ENCODE measurements around the gene TRAK2.

The TRAK2 gene

GRCh38 chr2:201353116-201353515 lies 98.1 kb downstream of the TRAK2 start:
- no peak for DNase-seq

- DNase-seq, result no peak
These were observed 100.4 kb downstream of the TRAK2 start for GRCh38 chr2:201350879-201351278.

- DNase-seq, result no peak
These were observed 101.7 kb downstream of the TRAK2 start for GRCh38 chr2:201349601-201350000.

DNA sequence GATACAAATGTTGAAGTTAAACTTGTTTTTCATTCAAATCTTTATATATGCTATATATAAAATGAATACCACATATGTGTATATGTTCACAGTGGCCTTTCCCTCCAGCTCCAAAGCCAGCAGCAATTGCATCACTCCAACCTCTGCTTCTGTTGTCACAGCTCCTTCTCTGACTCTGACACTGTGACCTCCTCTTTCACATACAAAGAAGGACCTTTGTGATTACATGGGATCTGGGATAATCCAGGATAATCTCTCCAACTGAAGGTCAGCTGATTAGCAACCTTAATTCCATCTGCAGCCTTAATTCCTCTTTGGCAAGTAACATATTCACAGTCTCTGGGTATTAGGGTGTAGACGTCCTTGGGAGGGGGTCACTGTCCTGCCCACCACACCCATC lies 102.5 kb downstream of the TRAK2 start:
- no peak for DNase-seq

- DNase-seq, result no peak
These were observed 104.1 kb downstream of the TRAK2 start for GRCh38 chr2:201347138-201347537.

GRCh38 chr2:201345625-201346213 lies 105.5 kb downstream of the TRAK2 start:
- DNase-seq, result no peak

DNA sequence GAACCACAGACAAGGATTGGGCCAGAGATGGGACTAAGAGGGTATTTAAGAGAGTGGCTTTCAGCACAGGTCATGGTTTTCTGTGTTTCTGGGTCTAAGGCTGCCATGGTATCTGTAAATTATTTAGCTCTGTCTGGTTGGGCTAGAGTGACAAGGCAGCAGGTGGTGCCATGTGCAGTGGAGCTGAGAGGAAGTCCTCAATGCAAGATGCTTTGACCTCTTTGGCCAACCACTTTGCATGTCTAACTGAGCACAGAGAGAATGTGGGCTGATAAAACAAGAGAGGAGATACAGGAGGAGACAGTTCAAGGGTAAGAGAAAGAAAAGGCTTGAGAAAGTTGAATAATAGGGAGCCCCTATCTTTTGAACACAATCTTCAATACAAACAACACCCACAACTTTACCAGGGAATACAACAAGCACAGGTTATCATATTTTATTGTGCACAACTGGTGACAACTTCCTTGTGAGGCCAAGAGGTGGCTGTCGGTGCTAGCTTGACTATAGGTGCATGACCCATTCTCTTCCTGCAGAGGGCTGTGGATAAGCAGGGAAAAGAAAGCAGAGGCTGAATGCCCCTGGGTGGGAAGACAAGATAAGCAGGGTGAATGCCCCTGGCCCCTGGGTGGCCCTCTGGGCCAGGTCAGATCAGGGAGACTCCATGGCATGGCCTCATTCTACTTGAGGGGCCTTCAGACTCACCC lies 106.4 kb downstream of the TRAK2 start:
- no peak for DNase-seq

DNA sequence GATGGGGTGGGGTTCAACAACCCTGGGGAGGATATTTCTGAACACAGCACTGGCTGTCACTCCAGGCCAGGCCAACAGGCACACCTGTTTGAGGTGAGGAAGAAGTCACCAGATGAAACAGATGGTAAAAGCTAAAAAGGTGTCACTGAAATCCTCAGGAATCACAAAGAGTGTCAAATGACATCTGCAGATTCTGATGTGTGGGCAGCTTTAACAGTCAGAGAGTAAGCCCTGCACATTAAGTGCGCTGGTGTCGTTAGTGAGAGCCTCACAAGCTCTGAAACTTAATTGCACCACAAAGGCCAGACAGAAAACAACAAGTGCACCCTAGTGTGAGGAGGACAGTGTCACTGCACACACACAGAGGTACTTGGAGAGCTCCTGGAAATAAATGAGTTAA lies 107.7 kb downstream of the TRAK2 start:
- DNase-seq, result no peak

DNA sequence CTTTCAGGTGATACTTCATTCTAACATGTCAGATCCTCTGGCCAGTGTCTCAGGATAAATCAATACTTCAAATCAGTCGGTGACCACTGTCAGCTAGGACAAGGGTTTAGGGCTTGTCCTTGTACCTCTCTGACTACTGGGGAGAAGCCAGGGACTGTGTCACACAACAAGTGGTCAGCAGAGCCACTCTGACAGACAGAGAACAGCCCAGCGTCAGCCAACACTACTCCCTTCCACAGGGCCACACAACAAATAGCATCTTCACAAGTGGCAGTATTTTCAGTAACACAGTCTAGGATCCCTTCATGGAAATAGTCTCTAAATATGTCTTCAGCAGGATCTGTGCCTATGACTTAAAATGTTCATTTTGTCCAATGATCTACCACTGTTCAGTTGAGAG lies 108.3 kb downstream of the TRAK2 start:
- no peak for DNase-seq

DNA sequence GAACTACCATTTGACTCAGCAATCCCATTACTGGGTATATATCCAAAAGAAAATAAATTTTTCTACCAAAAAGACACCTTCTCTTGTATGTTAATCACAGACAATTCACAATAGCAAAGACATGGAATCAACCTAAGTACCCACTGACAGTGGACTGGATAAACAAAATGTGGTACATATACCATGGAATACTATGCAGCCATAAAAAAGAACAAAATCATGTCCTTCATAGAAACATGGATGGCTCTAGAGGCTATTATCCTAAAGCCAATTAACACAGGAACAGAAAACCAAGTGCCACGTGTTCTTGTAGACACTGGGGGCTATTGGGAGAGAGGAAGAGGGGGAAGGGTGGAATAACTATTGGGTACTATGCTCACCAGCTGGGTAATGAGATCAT lies 121.8 kb downstream of the TRAK2 start:
- no peak for DNase-seq

GRCh38 chr2:201327678-201328077 lies 123.6 kb downstream of the TRAK2 start:
- no peak for DNase-seq
